Measurements from ENCODE around the gene MEAK7.

GRCh38 chr16:84503751-84504395, 586 bp downstream of the MEAK7 start:
- TF ChIP-seq, protein P1, sequence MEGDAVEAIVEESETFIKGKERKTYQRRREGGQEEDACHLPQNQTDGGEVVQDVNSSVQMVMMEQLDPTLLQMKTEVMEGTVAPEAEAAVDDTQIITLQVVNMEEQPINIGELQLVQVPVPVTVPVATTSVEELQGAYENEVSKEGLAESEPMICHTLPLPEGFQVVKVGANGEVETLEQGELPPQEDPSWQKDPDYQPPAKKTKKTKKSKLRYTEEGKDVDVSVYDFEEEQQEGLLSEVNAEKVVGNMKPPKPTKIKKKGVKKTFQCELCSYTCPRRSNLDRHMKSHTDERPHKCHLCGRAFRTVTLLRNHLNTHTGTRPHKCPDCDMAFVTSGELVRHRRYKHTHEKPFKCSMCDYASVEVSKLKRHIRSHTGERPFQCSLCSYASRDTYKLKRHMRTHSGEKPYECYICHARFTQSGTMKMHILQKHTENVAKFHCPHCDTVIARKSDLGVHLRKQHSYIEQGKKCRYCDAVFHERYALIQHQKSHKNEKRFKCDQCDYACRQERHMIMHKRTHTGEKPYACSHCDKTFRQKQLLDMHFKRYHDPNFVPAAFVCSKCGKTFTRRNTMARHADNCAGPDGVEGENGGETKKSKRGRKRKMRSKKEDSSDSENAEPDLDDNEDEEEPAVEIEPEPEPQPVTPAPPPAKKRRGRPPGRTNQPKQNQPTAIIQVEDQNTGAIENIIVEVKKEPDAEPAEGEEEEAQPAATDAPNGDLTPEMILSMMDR (IDR thresholded peaks at IDR 0.05), result no peak
- TF ChIP-seq POLR2AphosphoS5 (IDR thresholded peaks at IDR 0.05) (no peak), EP300 (IDR thresholded peaks at IDR 0.05) (no peak), POLR2A (IDR thresholded peaks at IDR 0.05) (no peak)
